NCI-H510A treated with DMSO at 0.1 percent for 48 hours (cell line): Measurements from ENCODE around the gene KCNN1.

ENCODE experiments used
- DNase-seq: peaks from one replicate; lab custom pipeline; 2025; lab: John Stamatoyannopoulos, UW

KCNN1 gene

DNA sequence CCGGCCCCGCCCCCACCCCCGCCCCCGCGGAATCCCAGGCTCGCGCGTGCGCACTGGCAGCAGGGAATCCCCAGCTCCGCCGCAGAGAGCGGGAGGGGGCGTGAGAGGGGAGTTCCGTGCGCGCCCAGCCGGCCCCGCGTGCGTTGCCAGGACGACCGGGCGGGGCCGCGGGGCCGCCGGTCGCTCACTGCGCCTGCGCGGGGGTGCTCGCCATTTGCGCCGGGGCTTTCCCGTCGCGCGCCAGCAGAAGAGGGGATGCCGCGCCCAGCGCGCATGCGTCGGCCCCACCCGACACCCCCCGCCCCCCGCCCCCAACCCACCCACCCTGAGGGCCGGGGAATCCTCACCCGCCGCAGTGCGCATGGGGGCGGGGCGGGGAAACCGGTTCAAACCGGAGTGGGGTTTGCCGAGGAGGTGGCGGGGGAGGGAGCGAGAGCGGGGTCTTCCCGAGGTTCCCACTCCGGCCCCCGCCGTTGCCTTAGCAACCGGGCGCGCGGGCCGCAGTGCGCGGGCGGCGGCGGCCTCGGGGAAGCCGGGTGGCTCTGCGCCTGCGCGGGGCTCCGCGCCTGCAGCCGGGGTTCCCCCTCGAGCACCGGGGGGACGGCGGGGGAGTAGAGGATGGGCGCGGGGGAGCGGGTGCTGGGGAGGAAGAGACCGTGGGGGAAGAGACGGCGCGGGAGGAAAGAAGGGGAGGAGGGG is 18.9 kb upstream of the KCNN1 start:
- peak; percentile 93 for DNase-seq

DNA sequence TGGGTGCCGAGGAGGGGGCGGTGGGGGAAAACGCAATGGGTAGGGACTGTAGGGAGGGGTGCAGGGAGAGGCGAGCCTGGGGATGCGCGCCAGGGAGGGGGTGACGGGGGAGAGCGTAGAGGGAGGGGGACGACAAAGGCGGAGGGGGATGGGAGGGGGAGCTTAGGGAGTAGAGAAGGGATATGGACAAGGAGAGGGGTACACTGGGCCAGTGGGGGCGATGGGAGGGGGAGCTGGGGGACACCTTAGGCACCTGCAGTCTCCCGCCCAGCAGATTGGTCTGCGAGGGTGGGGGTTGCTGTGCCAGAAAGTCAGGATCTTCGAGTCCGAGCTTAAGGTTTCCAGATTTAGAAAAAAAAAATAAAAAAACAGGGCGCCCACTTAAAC is 18.4 kb upstream of the KCNN1 start:
- peak; percentile 63 for DNase-seq

DNA sequence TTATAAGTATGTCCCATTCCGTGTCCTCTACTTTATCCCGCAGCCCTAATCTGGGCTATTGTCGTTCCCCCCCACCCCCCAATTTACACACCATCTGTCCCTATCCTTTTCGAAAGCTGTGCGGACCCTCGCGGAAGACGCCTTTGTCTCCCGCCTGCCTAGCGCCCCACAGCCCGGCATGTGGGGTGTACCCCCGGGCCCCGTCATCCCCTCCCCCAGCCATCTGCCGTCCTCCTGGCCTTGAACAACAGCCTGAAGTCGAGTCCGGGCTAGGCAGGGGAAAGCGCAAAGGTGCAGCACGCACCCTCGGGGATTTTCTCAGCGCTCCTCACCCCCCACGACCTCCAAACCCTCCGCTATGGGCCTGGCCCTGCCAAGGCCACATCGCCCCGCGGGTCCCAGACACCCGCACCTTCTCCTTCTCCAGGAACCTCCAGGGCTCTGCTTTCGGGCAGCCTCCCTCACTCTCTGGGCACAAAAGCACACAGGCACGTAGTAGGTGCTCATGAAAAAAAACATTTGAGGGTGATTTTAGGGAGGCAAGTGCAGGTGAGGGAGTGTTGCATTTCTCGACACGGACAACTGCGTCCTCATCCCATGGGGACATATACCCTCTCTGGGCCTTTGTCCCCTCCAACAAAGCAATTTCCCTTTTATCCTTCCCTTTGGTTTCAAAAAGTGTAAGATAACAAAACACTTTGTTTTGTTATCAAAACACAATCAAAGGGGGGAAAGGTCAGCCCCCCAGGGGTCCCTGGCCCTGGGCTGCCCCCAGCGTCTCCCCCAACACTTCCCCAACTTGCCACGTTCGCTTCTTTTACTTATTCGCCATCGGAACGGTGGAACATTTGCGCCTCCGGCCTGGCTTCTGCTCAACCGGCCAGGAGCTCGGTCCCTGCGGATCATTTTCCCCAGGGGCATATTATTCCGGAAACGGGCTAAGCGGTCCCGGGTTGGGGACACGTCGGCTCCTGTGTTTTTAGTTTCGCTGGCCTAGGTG is 17.7 kb upstream of the KCNN1 start:
- DNase-seq = no peak

DNA sequence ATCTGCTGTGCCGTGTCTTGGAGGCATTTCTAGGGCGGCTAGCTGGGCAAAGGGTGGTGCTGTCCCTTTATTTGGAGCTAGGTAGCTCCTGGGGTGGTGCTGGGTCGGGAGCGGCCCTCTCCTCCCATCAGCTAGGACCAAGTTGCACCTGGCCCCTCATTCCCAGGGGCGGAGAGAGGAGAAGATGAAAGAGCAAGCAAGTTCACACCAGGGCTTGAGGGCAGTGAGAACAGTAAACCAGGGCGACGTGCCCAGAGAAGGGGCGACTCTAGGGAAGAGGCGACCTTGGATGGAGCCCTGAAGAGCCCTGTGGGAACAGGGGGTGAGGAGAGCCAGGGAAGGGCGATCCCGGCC is 17.0 kb upstream of the KCNN1 start:
- peak; percentile 73 for DNase-seq

DNA sequence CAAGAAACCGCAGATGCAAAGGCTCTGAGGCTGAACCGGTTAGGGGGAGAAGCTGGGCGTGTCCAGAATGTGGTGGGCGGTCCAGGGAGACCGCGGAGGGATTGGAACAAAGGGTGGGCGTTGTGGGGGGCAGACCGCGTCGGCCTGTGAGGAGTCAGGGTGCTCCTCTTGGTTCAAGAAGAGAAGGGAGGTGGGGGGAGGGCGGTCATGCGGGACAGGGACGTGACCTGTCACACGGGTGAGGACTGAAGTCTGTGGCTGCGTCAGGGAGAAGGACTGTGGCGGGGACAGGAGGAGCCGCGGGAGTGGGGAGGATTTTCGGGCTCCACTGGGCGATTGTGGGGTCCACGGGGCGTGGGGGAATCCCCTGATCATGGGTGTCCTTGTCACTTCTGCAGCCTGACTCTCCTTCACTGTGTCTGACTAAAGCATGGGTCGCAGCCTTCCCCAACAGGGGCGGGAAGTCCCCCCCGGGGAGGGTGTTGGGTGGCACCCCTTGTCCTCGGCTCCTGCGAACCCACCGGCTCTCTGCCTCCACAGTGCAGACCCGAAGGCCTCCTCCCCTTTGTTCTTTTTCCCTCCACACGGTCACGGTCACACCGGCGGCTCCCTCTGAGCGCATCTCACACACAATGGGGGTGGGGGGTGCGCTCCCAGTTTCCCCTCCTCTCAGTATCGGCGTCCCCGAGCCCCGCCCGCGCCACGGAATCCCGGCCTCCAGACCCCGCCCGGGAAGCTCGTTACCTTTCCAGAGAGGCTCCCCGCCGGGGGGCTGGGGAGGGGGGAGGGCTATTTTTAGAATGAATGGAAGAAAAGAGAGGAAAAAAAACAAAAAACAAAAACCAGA is 16.4 kb upstream of the KCNN1 start:
- peak; percentile 73 for DNase-seq

DNA sequence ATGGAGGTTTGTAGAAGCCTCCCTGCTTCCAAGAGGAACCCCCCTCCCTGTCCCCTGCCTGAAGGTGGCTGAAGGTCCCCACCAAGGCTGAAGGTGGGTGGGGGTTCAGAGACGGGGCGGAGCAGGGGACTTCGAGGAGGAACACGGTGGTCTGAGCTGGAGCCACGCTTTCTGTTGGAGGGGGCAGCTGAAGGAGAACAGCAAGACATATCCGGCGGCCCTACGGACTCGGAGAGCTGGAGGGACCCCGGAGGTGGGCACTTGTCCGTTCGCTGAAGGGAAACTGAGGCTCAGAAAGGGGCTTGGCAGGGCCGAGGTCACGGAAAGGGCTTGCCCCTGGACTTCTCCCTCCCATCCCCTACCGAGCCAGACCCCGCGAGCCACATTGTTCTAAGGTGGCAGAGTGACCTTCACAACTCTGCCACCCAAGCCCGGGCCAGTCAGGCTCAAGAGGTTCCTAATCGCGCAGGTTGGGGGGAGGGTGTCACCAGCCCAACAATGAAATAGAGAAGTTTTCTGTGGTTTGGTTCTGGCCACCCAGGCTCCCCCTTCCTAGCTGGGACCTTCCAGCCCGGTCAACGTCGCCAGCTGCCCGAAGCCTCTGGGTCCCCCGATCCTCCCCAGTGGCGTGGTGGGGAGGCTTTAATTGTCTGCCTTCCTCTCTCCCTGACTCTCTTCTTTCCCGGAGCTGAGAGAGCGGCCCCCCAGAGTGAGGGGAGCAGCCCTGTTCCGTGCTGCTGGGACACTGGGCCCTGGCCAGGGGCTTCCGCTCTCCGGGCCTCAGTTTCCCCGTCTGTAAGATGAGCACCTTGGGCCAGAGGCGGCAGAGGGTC is 15.5 kb upstream of the KCNN1 start:
- no peak for DNase-seq

DNA sequence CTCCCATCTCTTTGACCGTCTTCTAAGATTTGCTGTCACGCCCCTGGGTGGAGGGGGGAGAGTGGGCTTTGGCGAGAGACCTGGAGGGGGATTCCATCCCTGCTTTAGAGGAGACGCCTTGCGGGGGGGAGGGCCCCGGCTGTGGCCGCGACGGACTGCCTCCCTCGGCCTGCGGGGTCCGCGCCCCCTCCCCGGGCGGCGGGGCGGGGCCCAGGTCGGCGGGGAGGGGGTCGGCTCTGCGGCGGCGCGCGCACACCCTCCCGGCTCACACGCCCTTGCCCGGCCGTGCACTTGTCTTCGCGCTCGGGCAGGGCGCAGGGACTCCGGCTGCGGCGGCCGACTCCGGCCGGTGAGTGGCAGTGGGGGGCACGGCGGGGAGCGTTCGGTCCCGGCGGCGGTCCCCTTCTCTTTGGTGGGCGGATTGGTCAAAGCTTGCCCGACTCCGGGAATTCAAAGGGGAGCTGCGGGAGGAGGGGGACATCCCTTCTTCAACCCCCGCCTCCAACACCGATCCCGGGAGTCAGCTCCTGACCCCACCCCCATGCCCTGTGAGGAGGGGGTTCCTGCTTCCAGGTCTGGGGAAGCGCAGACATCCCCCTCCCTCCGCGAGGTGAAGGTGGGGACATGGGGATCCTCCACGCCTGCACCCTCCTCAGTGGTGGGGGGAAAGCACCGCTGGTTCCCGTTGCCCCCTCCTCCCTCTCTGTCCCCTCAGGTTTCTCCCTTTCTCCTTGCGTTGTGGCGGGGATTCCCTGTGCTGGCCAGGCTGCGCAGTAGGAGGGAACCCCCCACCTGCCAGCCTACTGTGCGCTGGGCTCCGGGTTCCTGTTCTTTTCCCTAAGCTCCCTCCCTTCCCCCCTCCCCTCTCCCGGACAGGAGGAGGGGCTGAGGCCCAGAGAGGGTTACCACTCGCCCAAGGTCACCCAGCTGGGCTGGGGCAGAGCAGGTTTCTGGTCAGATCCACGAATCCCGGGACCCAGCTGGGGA is 14.6 kb upstream of the KCNN1 start:
- DNase-seq = no peak

DNA sequence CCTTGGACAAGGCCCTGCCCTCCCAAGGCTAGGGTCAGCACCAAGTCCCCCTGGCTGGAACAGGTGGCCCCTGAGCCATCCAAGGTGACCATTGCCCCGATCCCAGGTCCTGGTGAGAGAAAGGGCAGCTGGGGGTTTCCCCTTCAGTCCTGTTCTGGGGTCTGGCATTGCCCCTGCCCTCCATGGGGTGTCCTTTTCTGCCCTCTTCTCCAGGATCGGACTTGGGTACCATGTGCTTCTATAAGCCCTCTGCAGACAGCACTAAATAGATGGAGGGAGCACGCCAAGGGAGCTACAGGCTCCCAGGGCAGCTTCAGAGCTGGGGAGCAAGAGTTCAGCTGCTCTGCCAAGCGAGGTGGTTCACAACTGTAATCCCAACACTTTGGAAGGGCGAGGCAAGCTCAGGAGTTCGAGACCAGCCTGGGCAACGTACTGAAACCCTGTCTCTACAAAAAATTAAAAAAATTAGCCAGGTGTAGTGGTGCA is 13.5 kb upstream of the KCNN1 start:
- no peak for DNase-seq

DNA sequence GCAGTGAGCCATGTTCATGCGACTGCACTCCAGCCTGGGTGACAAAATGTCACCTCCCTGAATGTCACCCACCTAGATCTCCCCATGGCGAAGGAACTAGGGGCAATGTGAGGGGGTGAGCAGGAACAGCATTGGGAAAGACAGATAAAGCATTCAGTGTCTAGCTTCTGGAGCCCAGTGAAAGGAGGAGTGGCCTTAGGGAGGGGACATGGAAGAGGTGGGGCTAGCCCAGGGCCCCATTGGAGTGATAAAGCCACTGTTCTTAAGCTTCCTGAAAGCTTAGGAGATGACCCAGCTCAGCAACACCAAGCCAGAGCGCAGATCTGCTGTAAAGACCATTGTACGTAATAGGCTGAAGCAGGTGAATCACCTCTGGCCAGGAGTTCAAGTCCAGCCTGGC is 13.0 kb upstream of the KCNN1 start:
- peak; percentile 43 for DNase-seq

DNA sequence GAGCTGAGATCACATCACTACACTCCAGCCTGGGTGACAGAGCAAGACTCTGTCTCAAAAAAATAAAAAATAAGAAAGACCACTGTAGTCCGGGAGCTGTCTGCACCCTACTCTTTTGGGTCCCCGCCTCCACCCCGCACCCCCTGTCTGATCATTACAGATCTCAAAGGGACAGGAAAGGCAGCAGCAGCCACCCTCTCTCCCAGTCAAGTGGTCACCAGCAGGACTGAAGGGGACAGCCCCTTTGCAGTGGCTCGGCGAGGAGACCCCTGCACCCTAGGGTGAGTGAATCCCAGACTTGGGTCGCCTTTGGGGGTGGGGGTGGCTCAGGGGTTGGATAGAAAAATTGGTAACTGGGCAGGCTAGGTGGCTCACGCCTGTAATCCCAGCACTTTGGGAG is 12.5 kb upstream of the KCNN1 start:
- DNase-seq = no peak

DNA sequence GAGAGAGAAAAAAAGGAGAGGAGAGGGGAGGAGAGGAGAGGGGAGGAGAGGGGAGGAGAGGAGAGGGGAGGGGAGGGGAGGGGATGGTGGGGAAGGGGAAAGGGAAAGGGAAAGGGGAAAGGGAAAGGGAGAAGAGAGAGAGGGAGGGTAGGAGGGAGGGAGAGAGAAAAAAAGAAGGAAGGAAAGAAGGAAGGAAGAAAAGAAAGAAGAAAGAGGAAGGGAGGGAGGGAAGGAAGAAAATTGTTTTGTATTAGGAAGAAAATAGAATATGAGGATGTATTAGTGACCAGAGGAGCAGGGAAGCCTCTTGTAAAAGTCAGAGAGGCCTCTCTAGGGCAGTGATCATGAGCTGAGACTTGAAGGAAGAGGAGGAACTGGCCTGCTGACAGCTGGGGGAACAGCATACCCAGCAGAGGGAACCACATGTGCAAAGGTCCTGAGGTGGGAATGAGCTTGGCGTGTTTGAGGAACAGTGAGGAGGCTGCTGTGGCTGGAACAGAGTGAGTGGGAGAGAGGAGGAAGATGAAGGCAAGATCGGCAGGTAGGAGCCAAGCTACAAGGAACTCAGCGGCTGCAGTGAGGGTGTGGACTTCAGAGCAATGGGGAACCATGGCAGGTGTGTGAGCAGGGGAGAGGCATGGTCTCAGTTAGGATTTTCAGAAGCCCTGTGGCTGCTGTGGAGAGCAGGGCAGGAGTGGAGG is 9.6 kb upstream of the KCNN1 start:
- DNase-seq = no peak

DNA sequence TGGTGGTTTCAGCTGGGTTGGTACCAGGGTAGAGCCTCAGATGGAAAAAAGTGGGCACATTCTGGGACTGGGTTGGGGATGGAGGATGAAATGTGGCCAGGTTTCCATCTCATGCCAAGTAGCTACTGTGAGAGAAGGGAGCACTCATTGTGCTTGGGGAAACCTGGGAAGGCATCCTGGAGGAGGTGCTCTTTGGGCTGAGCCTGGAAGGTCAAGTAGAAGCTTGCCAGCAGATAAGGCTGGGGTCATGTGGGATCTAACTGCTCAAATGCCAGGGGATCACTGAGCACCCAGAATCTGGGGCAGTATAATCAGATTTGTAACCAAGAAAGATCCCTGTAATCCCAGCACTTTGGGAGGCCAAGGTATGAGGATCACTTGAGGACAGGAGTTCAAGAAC is 9.0 kb upstream of the KCNN1 start:
- no peak for DNase-seq

DNA sequence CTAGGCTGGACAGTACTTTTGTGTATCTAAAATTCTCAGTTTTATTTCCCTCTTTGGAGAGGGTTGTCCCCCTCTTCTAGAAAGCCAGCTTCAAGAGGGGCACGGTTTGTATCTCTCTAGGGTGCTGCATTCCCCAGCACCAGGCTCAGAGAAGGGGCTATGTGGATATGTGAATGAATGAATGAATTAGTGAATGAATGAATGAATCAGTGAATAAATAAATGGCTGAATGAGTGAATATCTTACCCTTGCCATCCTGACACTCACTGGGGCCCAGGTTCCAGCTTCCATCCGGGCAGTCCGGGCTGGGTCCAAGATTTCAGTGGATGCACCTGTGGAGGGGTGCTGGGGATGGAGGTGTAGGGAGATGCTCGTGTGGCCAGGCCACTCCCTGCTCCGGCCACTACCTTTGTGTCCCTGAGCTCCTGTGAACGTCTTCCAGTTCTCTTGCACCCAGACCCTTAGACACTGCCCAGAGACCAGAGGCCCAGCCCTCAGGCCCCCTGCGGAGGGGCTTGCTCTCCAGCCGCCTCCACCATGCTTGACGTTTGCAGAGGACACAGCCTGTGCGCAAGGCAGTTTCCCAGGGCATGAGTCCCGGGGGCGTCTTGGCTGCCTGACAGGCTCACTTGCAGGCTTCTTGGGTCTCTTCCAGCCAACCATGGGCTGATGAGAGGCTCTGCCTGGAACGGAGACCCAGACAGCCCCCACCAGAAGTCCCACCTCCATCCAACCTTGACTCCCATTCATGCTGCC is 2.8 kb upstream of the KCNN1 start:
- no peak for DNase-seq

DNA sequence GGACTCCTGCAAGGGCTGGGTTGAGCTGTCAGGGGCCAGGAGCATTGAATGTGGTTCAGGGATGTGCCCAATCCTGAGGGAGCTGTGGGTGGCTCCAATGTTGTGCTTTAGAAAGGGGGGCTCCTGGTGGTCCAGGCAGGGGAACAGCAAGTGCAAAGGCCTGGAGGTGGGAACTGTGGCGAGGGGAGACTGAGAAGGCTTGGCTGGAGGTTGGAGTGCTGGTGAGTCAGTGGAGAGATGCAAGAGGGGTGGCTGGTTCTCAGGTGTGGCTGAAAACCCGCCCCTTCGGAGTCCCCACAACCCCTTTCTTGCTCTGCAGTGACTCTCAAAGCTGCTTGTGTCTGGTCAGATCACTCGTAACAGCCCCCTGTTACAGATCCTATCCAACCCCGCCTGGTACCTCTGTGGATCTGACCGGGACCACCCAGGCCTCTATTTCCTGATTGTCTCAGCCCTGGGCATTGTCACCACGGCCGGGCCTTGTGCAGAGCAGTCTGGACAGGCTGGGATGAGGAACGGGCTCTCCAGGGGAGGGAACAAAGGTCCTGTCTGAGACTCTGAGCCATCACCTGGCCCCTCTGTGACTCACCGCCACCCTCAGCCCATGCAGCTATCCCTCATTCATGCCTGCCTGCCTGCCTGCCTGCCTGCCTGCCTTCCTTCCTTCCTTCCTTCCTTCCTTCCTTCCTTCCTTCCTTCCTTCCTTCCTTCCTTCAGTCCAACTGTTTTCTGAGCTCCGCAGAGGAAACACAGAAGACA is 1.4 kb upstream of the KCNN1 start:
- DNase-seq = no peak

DNA sequence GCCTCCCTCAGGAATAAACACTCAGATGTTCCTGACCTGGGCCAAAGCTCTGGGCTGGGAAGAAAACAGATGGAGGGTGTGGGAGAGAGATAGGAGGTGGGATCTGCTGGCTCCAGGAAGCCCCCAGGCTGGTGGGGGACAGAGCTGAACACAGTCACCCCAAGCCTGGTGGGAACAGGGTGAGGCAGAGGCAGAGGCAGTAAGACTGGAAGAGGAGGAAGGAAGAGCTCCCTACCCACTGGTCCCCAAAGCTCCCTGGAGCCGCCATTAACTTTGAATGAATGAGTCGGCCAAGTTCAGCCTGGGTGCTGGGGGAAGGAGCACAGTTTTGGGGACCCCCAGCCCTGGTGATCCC is 801 bp upstream of the KCNN1 start:
- DNase-seq = no peak

DNA sequence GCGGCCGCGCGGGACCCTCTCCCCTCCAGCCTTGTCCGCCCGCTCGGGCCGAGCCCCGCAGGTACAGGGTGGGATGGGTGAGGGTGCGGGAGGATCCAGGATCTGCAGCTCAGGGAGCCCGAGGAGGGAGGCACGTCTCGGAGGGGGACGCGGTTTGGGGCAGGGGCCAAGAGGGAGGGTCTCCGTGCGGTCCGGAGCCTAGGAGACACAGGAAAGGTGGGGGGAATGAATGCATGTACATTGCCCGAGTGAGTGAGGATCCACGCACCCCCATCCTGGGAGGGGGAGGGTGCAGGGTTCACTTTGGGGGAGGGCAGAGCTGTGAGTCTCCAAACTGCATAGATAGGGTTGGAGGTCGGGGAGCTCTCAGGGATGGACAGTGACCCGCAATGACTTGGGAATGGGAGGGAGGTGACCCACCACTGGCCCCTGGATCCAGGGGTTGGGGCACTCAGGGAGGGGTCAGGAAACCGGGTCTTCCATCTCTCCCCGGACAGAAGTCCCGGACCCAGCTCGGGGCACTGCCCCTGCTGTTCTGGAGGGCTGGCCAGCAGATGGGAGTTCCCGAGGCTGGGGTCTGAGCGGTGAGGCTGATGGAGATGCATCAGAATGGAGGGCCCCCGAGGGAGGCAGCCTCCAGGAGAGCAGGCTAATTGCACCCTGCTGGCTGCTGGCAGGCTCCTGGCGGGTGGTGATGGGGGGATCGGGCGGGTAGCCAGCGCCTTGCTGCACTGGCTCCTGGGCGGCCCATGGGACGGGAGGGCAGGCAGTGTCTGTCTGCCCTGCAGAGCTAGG is 547 bp downstream of the KCNN1 start:
- DNase-seq = no peak

DNA sequence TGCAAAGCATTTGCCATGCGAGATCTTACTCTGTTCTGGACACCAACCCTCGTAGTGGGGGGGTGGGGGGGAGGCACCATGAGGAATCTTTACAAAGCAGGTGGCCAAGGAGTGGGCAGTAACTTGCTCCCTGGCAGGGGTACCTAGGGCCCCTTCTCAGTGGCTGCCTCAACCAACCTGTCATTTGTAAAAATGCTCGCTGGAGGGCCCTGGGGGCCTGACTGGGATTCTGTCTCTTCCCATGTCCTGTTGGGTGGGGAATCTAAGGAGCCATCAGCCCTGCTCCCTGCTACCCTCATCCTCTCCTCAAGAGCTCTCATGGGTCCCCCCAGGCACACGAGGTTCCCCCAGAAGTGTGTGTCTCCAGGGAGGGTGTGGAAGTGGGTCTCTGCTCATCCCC is 1.5 kb downstream of the KCNN1 start:
- no peak for DNase-seq
